IMR-90 (cell line): ENCODE measurements around the gene CHST3. TPM values are rescaled to one million over a fixed set of nuclear protein-coding genes. Genes with fewer than 3 reads are reported as not detected.

ENCODE experiments used
- ATAC-seq: fragments of 200-7000 bp; cut with Tn5 transposase; 2 replicates; pipeline ENCODE4 v1.9.1; 2020; ENCODE audit warnings: low read depth, mild to moderate bottlenecking, moderate library complexity
- BruUV-seq: library from RNA; stranded (reverse); fragments of 400-500 nt; replicated peaks from 2 replicates; lab custom pipeline; 2021; lab: Mats Ljungman, UMichigan
- CTCF ChIA-PET: fragments of 300-600 bp; formaldehyde crosslinking; extraction: SDS; loops from one replicate; lab custom pipeline; 2021; ENCODE audit warnings: antibody characterized with exemption; lab: Yijun Ruan, JAX
- POLR2A ChIA-PET: fragments of 300-600 bp; sonication (Branson Sonifier 250); formaldehyde crosslinking; loops from one replicate; lab custom pipeline; 2022; ENCODE audit warnings: antibody characterized with exemption; ENCODE audit not compliant: unreplicated experiment; lab: Charles Lee
- DNase-seq: peaks from one replicate; pipeline ENCODE4 v3.0.0; 2013
- H2AFZ ChIP-seq: replicated peaks from 2 replicates; pipeline ENCODE3; 2013; ENCODE audit warnings: low read length, mild to moderate bottlenecking; ENCODE audit not compliant: poor library complexity
- H2AK5ac ChIP-seq: 2 replicates; pipeline ENCODE4 v1.6.1; 2013; ENCODE audit warnings: low read depth, low read length, inconsistent platforms
- H2AK9ac ChIP-seq: replicated peaks from 2 replicates; pipeline ENCODE3; 2013; ENCODE audit warnings: mild to moderate bottlenecking, low read depth, low read length, moderate library complexity; ENCODE audit not compliant: poor library complexity
- H2BK120ac ChIP-seq: 2 replicates; pipeline ENCODE4 v1.6.1; 2013; ENCODE audit warnings: low read depth, low read length, inconsistent platforms
- H2BK15ac ChIP-seq: 3 replicates; pipeline ENCODE4 v1.6.1; 2013; ENCODE audit warnings: low read depth, low read length, inconsistent platforms
- H2BK20ac ChIP-seq: 2 replicates; pipeline ENCODE4 v1.6.1; 2013; ENCODE audit warnings: low read depth, mild to moderate bottlenecking, inconsistent platforms, low read length, moderate library complexity
- H2BK5ac ChIP-seq: 2 replicates; pipeline ENCODE4 v1.6.1; 2013; ENCODE audit warnings: mild to moderate bottlenecking, low read depth, low read length, inconsistent platforms; ENCODE audit not compliant: poor library complexity, severe bottlenecking
- H3K14ac ChIP-seq: replicated peaks from 2 replicates; pipeline ENCODE4 v1.6.1; 2013; ENCODE audit warnings: low read depth, low read length, inconsistent platforms
- H3K18ac ChIP-seq: 2 replicates; pipeline ENCODE4 v1.6.1; 2013; ENCODE audit warnings: low read depth, low read length, control low read depth
- H3K23ac ChIP-seq: 2 replicates; pipeline ENCODE4 v1.6.1; 2013; ENCODE audit warnings: low read depth, low read length, inconsistent platforms
- H3K27ac ChIP-seq: 2 replicates; pipeline ENCODE4 v1.5.1; 2013; ENCODE audit warnings: mild to moderate bottlenecking, control low read depth, low read length; ENCODE audit not compliant: insufficient read depth
- H3K27me3 ChIP-seq: 2 replicates; pipeline ENCODE4 v1.6.1; 2013; ENCODE audit warnings: low read length; ENCODE audit not compliant: control insufficient read depth, insufficient read depth
- H3K36me3 ChIP-seq: 2 replicates; pipeline ENCODE4 v1.6.1; 2013; ENCODE audit warnings: low read length, mixed read lengths; ENCODE audit not compliant: control insufficient read depth, insufficient read depth
- H3K4ac ChIP-seq: 2 replicates; pipeline ENCODE4 v1.6.1; 2013; ENCODE audit warnings: low read depth, low read length, inconsistent platforms
- H3K4me1 ChIP-seq: 2 replicates; pipeline ENCODE4 v1.6.1; 2013; ENCODE audit warnings: low read length, mixed read lengths; ENCODE audit not compliant: control insufficient read depth, insufficient read depth
- H3K4me2 ChIP-seq: 2 replicates; pipeline ENCODE4 v1.6.1; 2013; ENCODE audit warnings: low read depth, mild to moderate bottlenecking, control low read depth, low read length, moderate library complexity
- H3K4me3 ChIP-seq: 2 replicates; pipeline ENCODE4 v1.5.1; 2013; ENCODE audit warnings: low read depth, mild to moderate bottlenecking, control low read depth, low read length, moderate library complexity; ENCODE audit not compliant: insufficient read depth
- H3K56ac ChIP-seq: 2 replicates; pipeline ENCODE4 v1.6.1; 2013; ENCODE audit warnings: low read length, inconsistent platforms; ENCODE audit not compliant: insufficient read depth; ENCODE audit errors: extremely low read depth
- H3K79me1 ChIP-seq, 2 experiments: 2 replicates each; pipeline ENCODE4 v1.6.1; 2013; ENCODE audit warnings: low read length in 2 of 2, inconsistent platforms in 1 of 2, low read depth in 1 of 2
- H3K9ac ChIP-seq: 2 replicates; pipeline ENCODE4 v1.6.1; 2013; ENCODE audit warnings: low read depth, low read length, control low read depth
- H3K9me1 ChIP-seq: 2 replicates; pipeline ENCODE4 v1.6.1; 2013; ENCODE audit warnings: low read length, inconsistent platforms; ENCODE audit not compliant: insufficient read depth
- H3K9me3 ChIP-seq: 2 replicates; pipeline ENCODE4 v1.6.1; 2013; ENCODE audit warnings: low read length; ENCODE audit not compliant: control insufficient read depth, insufficient read depth
- H4K20me1 ChIP-seq: 2 replicates; pipeline ENCODE4 v1.6.1; 2013; ENCODE audit warnings: low read length, inconsistent platforms; ENCODE audit not compliant: insufficient read depth
- H4K5ac ChIP-seq: 2 replicates; pipeline ENCODE4 v1.6.1; 2013; ENCODE audit warnings: mild to moderate bottlenecking, low read depth, low read length, control low read depth
- H4K8ac ChIP-seq, 2 experiments: 2 replicates each; pipeline ENCODE4 v1.6.1; 2013; ENCODE audit warnings: low read depth in 2 of 2, low read length in 2 of 2, control low read depth in 1 of 2, inconsistent platforms in 1 of 2
- H4K91ac ChIP-seq: 2 replicates; pipeline ENCODE4 v1.6.1; 2013; ENCODE audit warnings: low read depth, low read length, inconsistent platforms; ENCODE audit not compliant: insufficient read depth
- BHLHE40 ChIP-seq: fragments of 150-350 bp; IDR thresholded peaks from 2 replicates; pipeline ENCODE4 v1.6.1; 2016; ENCODE audit warnings: mild to moderate bottlenecking, low read depth, low read length
- CEBPB ChIP-seq: IDR thresholded peaks from 2 replicates; pipeline ENCODE4 v1.6.1; 2012; ENCODE audit warnings: low read depth, low read length, improper control_type of control experiment
- FOS ChIP-seq: fragments of 150-350 bp; IDR thresholded peaks from 2 replicates; pipeline ENCODE4 v1.6.1; 2016; ENCODE audit warnings: low read depth, low read length
- MAFK ChIP-seq: IDR thresholded peaks from 2 replicates; pipeline ENCODE4 v1.6.1; 2012; ENCODE audit warnings: low read depth, low read length, improper control_type of control experiment
- MXI1 ChIP-seq: IDR thresholded peaks from 2 replicates; pipeline ENCODE4 v1.6.1; 2012; ENCODE audit warnings: low read depth, mild to moderate bottlenecking, low read length, moderate library complexity, borderline replicate concordance
- NFE2L2 ChIP-seq: fragments of 150-350 bp; IDR thresholded peaks from 2 replicates; pipeline ENCODE4 v1.6.1; 2016; ENCODE audit warnings: low read depth, mild to moderate bottlenecking, low read length
- RAD21 ChIP-seq: IDR thresholded peaks from 2 replicates; pipeline ENCODE4 v1.6.1; 2012; ENCODE audit warnings: low read length, improper control_type of control experiment
- WGBS, 2 experiments: methylation state at CpG; one replicate each; pipeline versions ENCODE4 v1.1.5 to v1.1.7; 2013; ENCODE audit warnings: missing lambda C conversion rate in 2 of 2; ENCODE audit not compliant: insufficient read length in 1 of 2; ENCODE audit errors: extremely low coverage in 2 of 2; 5-methylcytosine and 5-hydroxymethylcytosine counted together
- dilution Hi-C: fragments of 300-500 bp; cut with HindIII; formaldehyde crosslinking; loops from one replicate; pipeline ENCODE4 v1.14.3; 2018; ENCODE audit warnings: low sequenced_read_pairs; ENCODE audit not compliant: unreplicated experiment
- in situ Hi-C: fragments of 300-500 bp; cut with MboI; formaldehyde crosslinking; loops from 3 replicates; pipeline ENCODE4 v1.14.3; 2019; ENCODE audit warnings: low sequenced_read_pairs, inconsistent platforms, mixed read lengths
- intact Hi-C: fragments of 100-400 bp; cut with micrococcal nuclease; formaldehyde crosslinking; loops from 2 replicates; pipeline ENCODE4 v1.10.0; 2022
- polyA plus RNA-seq, 3 experiments: library from polyadenylated mRNA; depleted of rRNA; stranded (reverse); fragments of >200 nt; gene quantifications; 2 replicates each; pipeline ENCODE4 v1.2.3, GENCODE V29; 2012; ENCODE audit warnings: low replicate concordance in 1 of 3
- total RNA-seq: library from RNA; depleted of rRNA; stranded (reverse); fragments of >200 nt; gene quantifications from 2 replicates; pipeline ENCODE4 v1.2.3, GENCODE V29; 2012
- TF ChIP-seq, protein P1 (sequence below): fragments of 150-350 bp; IDR thresholded peaks from 2 replicates; pipeline ENCODE4 v1.6.1; 2016; ENCODE audit warnings: low read depth, mild to moderate bottlenecking, low read length, moderate library complexity, borderline replicate concordance

CHST3 gene
- total and polyA plus RNA-seq, 2 of the 4 experiments (the other 2 are of a cell fraction) = 8.6 to 9.0 TPM

DNA sequence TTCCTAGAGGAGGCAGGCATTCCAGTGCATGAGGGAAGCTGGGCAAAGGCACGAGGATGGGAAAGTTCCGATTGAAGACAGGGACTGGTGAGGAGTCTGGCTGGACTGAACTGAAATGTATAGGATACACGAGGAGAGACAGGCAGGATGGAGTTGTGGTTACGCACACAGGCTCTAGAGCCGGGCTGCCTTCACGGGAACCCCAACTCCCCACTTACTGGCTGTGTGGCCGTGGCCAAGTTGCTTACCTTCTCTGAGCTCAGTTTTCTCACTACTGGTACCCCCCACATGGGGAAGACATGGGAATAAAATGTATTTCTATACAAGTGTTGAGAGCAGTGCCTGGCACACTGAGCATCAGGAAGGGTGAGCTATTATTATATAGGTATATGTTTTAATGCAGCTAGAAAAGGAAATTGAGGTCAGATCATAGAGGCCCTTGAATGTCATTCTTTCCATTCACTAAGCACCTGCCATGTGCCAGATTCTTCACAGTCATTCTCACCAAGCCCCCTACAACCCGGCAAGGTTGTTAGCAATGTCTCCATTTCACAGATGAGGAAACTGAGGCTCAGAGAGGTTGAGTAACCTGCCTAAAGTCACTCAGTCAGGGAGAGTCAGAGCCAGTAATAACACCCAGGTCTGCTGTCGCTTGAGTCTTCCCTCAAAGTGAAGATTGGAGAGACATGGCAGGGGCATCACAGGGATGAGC, 9.7 kb downstream of the CHST3 start:
- WGBS, 2 experiments = 90% methylated on average over 4 of the region's 9 CpGs; no CpG with 5 or more reads in 1 of the 2 experiments
- peaks cover 22 to 98% of the 10 kb centered on the region in 2 experiments; a peak in 3 of 4 replicates for H3K79me1 ChIP-seq
- H3K9ac ChIP-seq = no peak overlapping the region
- H3K4ac ChIP-seq = peak overlapping the region; percentile 41
- intact Hi-C loops = no loop called here
- BruUV-seq = no TSS peak
- peaks cover 70% of the 10 kb centered on the region for H4K20me1 ChIP-seq
- peaks cover 33% of the 10 kb centered on the region for H3K9me1 ChIP-seq
- peak overlapping the region; percentile 20 for H2AK9ac ChIP-seq
- no peak overlapping the region for H3K4me2 ChIP-seq
- H2AFZ ChIP-seq = peak overlapping the region; percentile 48
- H4K8ac ChIP-seq = 0 out of 4 replicates have a peak overlapping the region, but pooled peaks of 1 of the 2 experiments have one; percentile 14
- no peak overlapping the region for H3K23ac ChIP-seq
- H3K36me3 ChIP-seq = no peaks in the 10 kb centered on the region
- H3K56ac ChIP-seq = no peak overlapping the region
- in situ Hi-C loops = no loop called here
- no peak overlapping the region for H3K4me3 ChIP-seq
- no peak overlapping the region for H3K27ac ChIP-seq
- H3K18ac ChIP-seq = no peak overlapping the region
- H4K5ac ChIP-seq = no peak overlapping the region
- DNase-seq (no peak), ATAC-seq (no peak)
- POLR2A ChIA-PET = interaction anchor here (1.4 kb wide), 1 partner anchor 8 kb away, joined by 4 read pairs; no protein-coding TSS in a partner anchor
- peak overlapping the region; percentile 11; the same call in 1 of the 2 replicates for H4K91ac ChIP-seq
- H3K9me3 ChIP-seq = no peaks in the 10 kb centered on the region
- TF ChIP-seq NFE2L2 (no peak), BHLHE40 (no peak), RAD21 (no peak), FOS (no peak), MAFK (no peak), CEBPB (no peak), MXI1 (no peak)
- TF ChIP-seq, protein P1, sequence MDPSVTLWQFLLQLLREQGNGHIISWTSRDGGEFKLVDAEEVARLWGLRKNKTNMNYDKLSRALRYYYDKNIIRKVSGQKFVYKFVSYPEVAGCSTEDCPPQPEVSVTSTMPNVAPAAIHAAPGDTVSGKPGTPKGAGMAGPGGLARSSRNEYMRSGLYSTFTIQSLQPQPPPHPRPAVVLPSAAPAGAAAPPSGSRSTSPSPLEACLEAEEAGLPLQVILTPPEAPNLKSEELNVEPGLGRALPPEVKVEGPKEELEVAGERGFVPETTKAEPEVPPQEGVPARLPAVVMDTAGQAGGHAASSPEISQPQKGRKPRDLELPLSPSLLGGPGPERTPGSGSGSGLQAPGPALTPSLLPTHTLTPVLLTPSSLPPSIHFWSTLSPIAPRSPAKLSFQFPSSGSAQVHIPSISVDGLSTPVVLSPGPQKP = no peak
- peaks cover 30% of the 10 kb centered on the region for H3K4me1 ChIP-seq
- H2AK5ac ChIP-seq = peak overlapping the region; percentile 72
- H3K27me3 ChIP-seq = no peaks in the 10 kb centered on the region
- CTCF ChIA-PET = no interaction called here
- peak overlapping the region; percentile 59; the same call in 1 of the 3 replicates for H2BK15ac ChIP-seq
- no peak overlapping the region for H3K14ac ChIP-seq
- no peak overlapping the region for H2BK20ac ChIP-seq
- no peak overlapping the region for H2BK5ac ChIP-seq
- no peak overlapping the region for H2BK120ac ChIP-seq
- dilution Hi-C loops = no loop called here
